A673 (cell line): Measurements from ENCODE around the gene GUCY1A1. TPM values are rescaled to one million over a fixed set of nuclear protein-coding genes. Genes with fewer than 3 reads are reported as not detected.

Experiments used
- BruUV-seq: library from RNA; stranded (reverse); fragments of 400-500 nt; replicated peaks from 2 replicates; lab custom pipeline; 2021; lab: Mats Ljungman, UMichigan
- CTCF ChIA-PET: fragments of 300-600 bp; sonication (Branson Sonifier 250); formaldehyde crosslinking; loops from one replicate; lab custom pipeline; 2022; ENCODE audit warnings: antibody characterized with exemption; lab: Charles Lee
- POLR2A ChIA-PET: fragments of 300-600 bp; sonication (Branson Sonifier 250); formaldehyde crosslinking; loops from one replicate; lab custom pipeline; 2022; ENCODE audit warnings: antibody characterized with exemption; ENCODE audit not compliant: low non-redundant PET; lab: Charles Lee
- DNase-seq: peaks from one replicate; pipeline ENCODE4 v3.0.0-alpha.2; 2015; ENCODE audit warnings: low spot score
- H3K27ac ChIP-seq: fragments of 200-600 bp; sonication (generic); 2 replicates; pipeline ENCODE4 v1.5.1; 2016; ENCODE audit warnings: mixed run types, low read depth, mild to moderate bottlenecking, mixed read lengths, antibody characterized with exemption, low read length; ENCODE audit not compliant: poor library complexity, severe bottlenecking
- H3K27me3 ChIP-seq: fragments of 200-600 bp; sonication (generic); replicated peaks from 2 replicates; pipeline ENCODE4 v1.6.1; 2017; ENCODE audit warnings: mixed run types, low read depth, mild to moderate bottlenecking, mixed read lengths, antibody characterized with exemption, low read length; ENCODE audit not compliant: insufficient read depth, poor library complexity
- H3K36me3 ChIP-seq: fragments of 200-600 bp; sonication (generic); 2 replicates; pipeline ENCODE4 v1.6.1; 2016; ENCODE audit warnings: mixed run types, mild to moderate bottlenecking, mixed read lengths, antibody characterized with exemption, low read length; ENCODE audit not compliant: insufficient read depth, poor library complexity, severe bottlenecking
- H3K4me1 ChIP-seq: fragments of 200-600 bp; sonication (generic); 2 replicates; pipeline ENCODE4 v1.6.1; 2017; ENCODE audit warnings: mixed run types, mild to moderate bottlenecking, mixed read lengths, antibody characterized with exemption, low read length; ENCODE audit not compliant: insufficient read depth, poor library complexity, severe bottlenecking
- H3K4me3 ChIP-seq: fragments of 200-600 bp; sonication (generic); 2 replicates; pipeline ENCODE4 v1.5.1; 2016; ENCODE audit warnings: low read depth, mixed run types, mild to moderate bottlenecking, mixed read lengths, low read length; ENCODE audit not compliant: poor library complexity, severe bottlenecking
- H3K9me3 ChIP-seq: fragments of 200-600 bp; sonication (generic); 2 replicates; pipeline ENCODE4 v1.6.1; 2016; ENCODE audit warnings: mixed run types, low read depth, mild to moderate bottlenecking, mixed read lengths, antibody characterized with exemption, low read length; ENCODE audit not compliant: poor library complexity, severe bottlenecking
- CTCF ChIP-seq: fragments of 300-800, 200-600 bp; sonication (generic); conservative IDR thresholded peaks from 2 replicates; pipeline ENCODE4 v1.5.1; 2017; ENCODE audit warnings: low read depth, mild to moderate bottlenecking, antibody characterized with exemption, low read length, moderate library complexity, mixed read lengths
- EZH2 ChIP-seq: fragments of 200-600 bp; sonication (generic); IDR thresholded peaks from 2 replicates; pipeline ENCODE4 v1.6.1; 2017; ENCODE audit warnings: borderline replicate concordance, low read depth, mild to moderate bottlenecking, mixed read lengths, antibody characterized with exemption, low read length; ENCODE audit not compliant: poor library complexity, severe bottlenecking
- intact Hi-C: fragments of 100-400 bp; cut with micrococcal nuclease; formaldehyde crosslinking; loops from one replicate; pipeline ENCODE4 v1.10.0; 2022; ENCODE audit not compliant: unreplicated experiment
- total RNA-seq: library from RNA; stranded (reverse); gene quantifications from 2 replicates; pipeline ENCODE4 v1.2.3, GENCODE V29; 2021

Gene GUCY1A1
- total RNA-seq, 1 experiment from 2014 or later: 0.37 TPM

GRCh38 chr4:155774033-155774432 is 107.4 kb downstream of the GUCY1A1 start:
- CTCF ChIA-PET: interaction anchor here (0.5 kb wide), 1 partner anchor 422 kb away, joined by 8 read pairs; no protein-coding TSS in a partner anchor
- TF ChIP-seq CTCF (no peak), EZH2 (no peak)
- Histone ChIP-seq H3K27ac (no peak overlapping the region), H3K4me3 (no peak overlapping the region), H3K4me1 (no peaks in the 10 kb centered on the region), H3K27me3 (no peaks in the 10 kb centered on the region), H3K9me3 (no peaks in the 10 kb centered on the region), H3K36me3 (no peaks in the 10 kb centered on the region)
- no TSS peak for BruUV-seq
- intact Hi-C loops: no loop called here
- POLR2A ChIA-PET: no interaction called here
- no peak for DNase-seq

GRCh38 chr4:155777971-155778735 is 111.5 kb downstream of the GUCY1A1 start:
- DNase-seq: no peak
- no TSS peak for BruUV-seq

GRCh38 chr4:155780775-155781174 is 114.1 kb downstream of the GUCY1A1 start:
- Histone ChIP-seq H3K36me3 (no peaks in the 10 kb centered on the region), H3K4me1 (no peaks in the 10 kb centered on the region), H3K9me3 (no peaks in the 10 kb centered on the region), H3K4me3 (no peak overlapping the region), H3K27ac (no peak overlapping the region), H3K27me3 (no peaks in the 10 kb centered on the region)
- ChIA-PET CTCF (no interaction called here), POLR2A (no interaction called here)
- no peak for DNase-seq
- no TSS peak for BruUV-seq
- intact Hi-C loops: loop anchor here (10.0 kb wide), 1 partner anchor 796 kb away; no protein-coding TSS in a partner anchor
- TF ChIP-seq CTCF (no peak), EZH2 (no peak)

More at GRCh38 chr4:155777971-155778735, 111.5 kb downstream of the GUCY1A1 start:
- no peak overlapping the region for H3K4me3 ChIP-seq
- TF ChIP-seq CTCF: no peak
- TF ChIP-seq EZH2: no peak
- H3K27ac ChIP-seq: no peak overlapping the region
- no peaks in the 10 kb centered on the region for H3K36me3 ChIP-seq
- H3K27me3 ChIP-seq: no peaks in the 10 kb centered on the region
- H3K9me3 ChIP-seq: no peaks in the 10 kb centered on the region
- ChIA-PET CTCF (interaction anchor here (0.7 kb wide), 1 partner anchor 16 kb away, joined by 3 read pairs; no protein-coding TSS in a partner anchor), POLR2A (interaction anchor here (0.6 kb wide), 1 partner anchor 104 kb away, joined by 3 read pairs; no protein-coding TSS in a partner anchor)
- H3K4me1 ChIP-seq: no peaks in the 10 kb centered on the region
- intact Hi-C loops: no loop called here
